ENCODE results near the gene SYNPO2.
"Not testable (repeated sequence)": the region's sequence is repeated elsewhere in the genome, so short reads cannot be mapped to it uniquely, and the experiment has no call there.

The SYNPO2 gene

GRCh38 chr4:119049342-119049741, 160.7 kb downstream of the SYNPO2 start:
- TF ChIP-seq CTCF (IDR thresholded peaks at IDR 0.05; ENCODE audit: low read length, missing control alignments), result no peak
- no peak for DNase-seq (ENCODE audit: low read depth)
- H3K4me3 ChIP-seq (replicated peaks; ENCODE audit: low read depth, low read length), result no peak overlapping the region

- no peak for DNase-seq (ENCODE audit: low read depth)
- TF ChIP-seq CTCF (IDR thresholded peaks at IDR 0.05; ENCODE audit: low read length, missing control alignments), result no peak
These were observed 162.0 kb downstream of the SYNPO2 start for GRCh38 chr4:119050527-119051090.

GRCh38 chr4:119053245-119053644, 164.6 kb downstream of the SYNPO2 start:
- TF ChIP-seq CTCF (IDR thresholded peaks at IDR 0.05; ENCODE audit: low read length, missing control alignments), result no peak
- no peak overlapping the region for H3K4me3 ChIP-seq (replicated peaks; ENCODE audit: low read depth, low read length)
- no peak for DNase-seq (ENCODE audit: low read depth)

More at GRCh38 chr4:119050527-119051090, 162.0 kb downstream of the SYNPO2 start:
- no peak overlapping the region for H3K4me3 ChIP-seq (replicated peaks; ENCODE audit: low read depth, low read length)

- DNase-seq (ENCODE audit: low read depth), result no peak
- TF ChIP-seq CTCF (IDR thresholded peaks at IDR 0.05; ENCODE audit: low read length, missing control alignments), result no peak
- H3K4me3 ChIP-seq (replicated peaks; ENCODE audit: low read depth, low read length), result no peak overlapping the region
These were observed 165.3 kb downstream of the SYNPO2 start for GRCh38 chr4:119053997-119054396.

- no peak overlapping the region for H3K4me3 ChIP-seq (replicated peaks; ENCODE audit: low read depth, low read length)
- TF ChIP-seq CTCF (IDR thresholded peaks at IDR 0.05; ENCODE audit: low read length, missing control alignments), result no peak
- no peak for DNase-seq (ENCODE audit: low read depth)
These were observed 168.8 kb downstream of the SYNPO2 start for GRCh38 chr4:119057417-119057816.

- no peak for DNase-seq (ENCODE audit: low read depth)
- H3K4me3 ChIP-seq (replicated peaks; ENCODE audit: low read depth, low read length), result no peak overlapping the region
- TF ChIP-seq CTCF (IDR thresholded peaks at IDR 0.05; ENCODE audit: low read length, missing control alignments), result no peak
These were observed 170.6 kb downstream of the SYNPO2 start for GRCh38 chr4:119059221-119059620.

- not testable (repeated sequence) for DNase-seq (ENCODE audit: low read depth); H3K4me3 ChIP-seq (replicated peaks; ENCODE audit: low read depth, low read length)
These were observed 178.5 kb downstream of the SYNPO2 start for GRCh38 chr4:119067125-119067524.

- H3K4me3 ChIP-seq (replicated peaks; ENCODE audit: low read depth, low read length); DNase-seq (ENCODE audit: low read depth): not testable (repeated sequence)
These were observed 179.2 kb downstream of the SYNPO2 start for GRCh38 chr4:119067670-119068360.
